NCI-H146 treated with DMSO at 0.1 percent for 48 hours (cell line): ENCODE results near the gene YIPF3.
"Not testable (repeated sequence)": the region's sequence is repeated elsewhere in the genome, so short reads cannot be mapped to it uniquely, and the experiment has no call there.

ENCODE experiments used
- DNase-seq: peaks from one replicate; lab custom pipeline; 2025; ENCODE audit not compliant: unreplicated experiment; lab: John Stamatoyannopoulos, UW

YIPF3 gene

GRCh38 chr6:43467265-43467664 lies 49.5 kb downstream of the YIPF3 start:
- DNase-seq = not testable (repeated sequence)

- no peak for DNase-seq
Observed at GRCh38 chr6:43465948-43466347, 50.8 kb downstream of the YIPF3 start.

- DNase-seq = no peak
Observed at GRCh38 chr6:43464337-43464736, 52.4 kb downstream of the YIPF3 start.

GRCh38 chr6:43461936-43462335 lies 54.8 kb downstream of the YIPF3 start:
- DNase-seq = no peak
